GM19099 (cell line): ENCODE results near the gene ARHGEF33.

Source experiments
- POLR2A ChIP-seq: IDR thresholded peaks from 3 replicates; pipeline ENCODE4 v1.6.1; 2011; ENCODE audit warnings: low read depth; ENCODE audit not compliant: insufficient read length; ENCODE audit errors: extremely low read depth

Gene ARHGEF33

DNA sequence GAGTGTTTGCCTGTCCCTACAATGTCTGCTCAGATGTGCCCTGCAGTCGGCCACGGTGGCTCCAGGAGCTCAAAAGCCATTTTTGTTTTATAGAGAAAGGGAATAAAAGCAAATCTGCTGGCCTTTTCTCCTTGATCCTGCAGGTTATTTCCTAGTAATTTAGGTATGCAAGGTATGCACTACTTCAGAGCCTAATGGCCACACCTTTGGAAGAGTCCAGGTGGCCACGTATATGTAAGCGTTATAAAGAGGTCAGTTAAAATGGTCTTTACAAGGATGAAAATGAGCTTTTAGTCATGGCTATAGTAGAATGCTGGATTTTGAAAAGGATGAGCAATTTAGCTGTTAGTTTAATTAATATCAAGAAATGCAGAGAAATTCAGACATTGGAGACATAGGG lies 81.7 kb downstream of the ARHGEF33 start:
- no peak for TF ChIP-seq POLR2A

DNA sequence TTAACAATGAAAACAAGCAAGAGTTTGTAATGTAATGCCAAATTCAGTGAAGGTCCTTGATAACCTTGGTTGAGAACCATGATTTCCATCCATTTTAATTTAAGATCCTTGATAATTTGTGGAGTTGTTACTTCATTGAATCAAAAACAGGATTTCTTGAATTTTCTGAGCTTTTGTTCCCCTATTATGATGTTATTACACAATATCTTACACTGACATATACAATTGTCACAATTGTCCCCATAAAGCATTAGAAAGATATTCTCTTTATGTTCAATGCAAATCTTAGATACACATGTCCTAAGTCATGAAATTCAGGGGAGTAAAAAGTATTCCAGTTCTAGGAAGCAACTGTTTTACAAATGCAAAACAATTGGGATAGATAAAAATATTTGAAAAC lies 83.6 kb downstream of the ARHGEF33 start:
- no peak for TF ChIP-seq POLR2A

DNA sequence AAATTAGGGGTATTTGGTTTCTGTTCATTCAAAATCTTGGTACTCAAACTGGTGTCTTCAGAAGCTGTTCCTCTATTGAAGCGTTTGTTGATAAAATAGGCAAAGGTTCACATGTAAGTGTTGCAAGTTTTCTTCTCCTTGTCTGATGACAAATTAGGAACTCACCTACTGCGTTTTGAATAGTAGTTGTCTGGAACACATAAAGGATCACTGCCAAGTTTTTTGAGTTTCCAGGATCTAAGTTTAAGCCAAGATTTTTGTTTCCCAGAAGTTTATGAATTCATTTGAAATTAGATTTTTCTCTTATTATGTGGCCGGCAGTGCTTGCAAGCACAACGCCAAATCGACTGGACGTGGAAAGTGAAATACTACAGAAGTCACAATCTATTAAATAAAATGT lies 85.4 kb downstream of the ARHGEF33 start:
- no peak for TF ChIP-seq POLR2A

DNA sequence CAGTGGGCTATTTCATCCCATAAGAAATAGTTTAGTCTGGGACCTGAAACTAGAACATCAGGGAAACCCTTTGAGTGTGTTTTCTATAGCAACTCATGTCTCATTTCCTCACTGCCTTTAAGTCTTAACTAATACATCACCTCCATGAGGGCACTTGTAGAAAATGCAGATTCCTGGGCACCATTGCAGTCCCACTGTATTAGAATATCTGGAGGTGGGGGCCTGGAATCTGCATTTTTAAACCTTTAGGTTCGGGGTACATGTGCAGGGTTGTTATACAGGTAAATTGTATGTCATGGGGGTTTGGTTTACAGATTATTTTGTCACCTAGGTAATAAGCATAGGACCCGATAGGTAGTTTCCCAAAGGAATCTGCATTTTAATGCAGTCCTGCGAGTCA lies 87.4 kb downstream of the ARHGEF33 start:
- no peak for TF ChIP-seq POLR2A

DNA sequence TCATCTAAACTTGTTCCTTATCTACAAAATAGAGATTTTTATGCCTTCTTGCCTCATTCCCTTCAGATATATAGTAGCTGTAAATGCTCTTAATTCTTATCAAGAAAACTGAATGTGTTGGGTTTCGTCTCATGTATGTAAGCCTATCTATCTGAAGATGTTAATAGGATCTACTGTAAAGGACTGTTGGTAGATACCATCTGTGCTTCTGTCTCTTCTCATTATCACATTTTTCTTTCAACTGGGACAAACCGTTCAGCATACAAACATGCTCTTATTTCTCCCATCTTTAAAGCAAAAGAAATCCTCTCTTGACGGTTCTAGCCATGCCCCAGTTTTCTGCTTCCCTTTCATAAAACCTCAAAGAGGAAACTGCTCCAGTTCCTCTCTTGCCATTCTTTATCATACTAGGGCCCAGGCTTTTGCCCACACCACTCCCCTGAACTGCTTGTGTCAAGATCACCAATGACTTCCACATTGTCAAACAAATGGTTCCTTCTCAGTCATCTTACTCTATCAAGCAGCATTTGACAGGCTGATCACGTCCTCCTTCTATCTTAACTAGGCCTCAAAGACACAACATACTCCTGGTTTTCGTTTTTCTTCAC lies 88.7 kb downstream of the ARHGEF33 start:
- TF ChIP-seq POLR2A: no peak

DNA sequence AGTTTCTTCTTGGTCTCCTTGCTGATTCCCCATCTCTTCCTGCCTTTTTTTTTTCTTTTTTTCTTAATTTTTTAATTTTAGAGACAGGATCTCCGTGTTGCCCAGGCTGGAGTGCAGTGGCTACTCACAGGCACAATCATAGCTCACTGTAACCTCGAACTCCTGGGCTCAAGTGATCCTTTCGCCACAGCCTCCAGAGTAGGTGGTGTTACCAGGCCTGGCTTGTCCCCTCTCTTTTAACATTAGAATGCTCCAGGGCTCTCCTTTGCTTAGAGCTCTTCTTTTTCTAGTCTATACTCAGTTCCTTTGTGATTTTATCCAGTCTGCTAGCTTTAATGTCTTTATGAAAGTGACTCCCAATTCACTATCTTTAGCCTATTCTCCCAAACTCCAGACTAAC lies 89.2 kb downstream of the ARHGEF33 start:
- TF ChIP-seq POLR2A: no peak

DNA sequence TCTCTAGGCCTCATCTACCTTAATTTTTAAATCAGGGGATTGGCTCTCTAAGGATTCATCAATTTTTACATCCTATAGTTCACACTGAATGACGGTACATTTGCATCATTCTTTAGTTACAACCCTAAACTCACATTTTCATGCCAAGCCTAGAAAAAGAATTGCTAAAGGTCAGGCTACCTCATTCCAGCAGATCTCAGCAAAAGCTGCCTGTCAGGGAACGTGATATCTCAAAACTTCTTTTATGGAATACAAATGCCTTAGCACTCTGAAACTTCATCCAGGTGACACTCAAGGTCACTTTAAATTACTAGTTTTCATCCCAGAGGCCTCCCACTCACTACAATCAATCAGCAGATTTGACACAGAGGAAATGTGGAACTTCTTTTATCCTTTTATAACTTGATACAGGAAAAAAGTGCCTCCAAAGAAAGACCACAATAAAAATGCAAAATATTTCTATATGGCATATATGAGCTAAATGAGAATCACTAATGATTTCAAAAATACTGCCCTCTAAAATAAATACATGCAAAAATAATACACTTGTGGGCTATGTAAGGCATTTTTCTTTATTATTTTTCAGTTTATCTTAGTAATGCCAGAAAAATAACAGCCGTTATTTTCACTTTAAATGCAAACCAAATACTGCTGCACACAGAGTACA lies 91.5 kb downstream of the ARHGEF33 start:
- no peak for TF ChIP-seq POLR2A

DNA sequence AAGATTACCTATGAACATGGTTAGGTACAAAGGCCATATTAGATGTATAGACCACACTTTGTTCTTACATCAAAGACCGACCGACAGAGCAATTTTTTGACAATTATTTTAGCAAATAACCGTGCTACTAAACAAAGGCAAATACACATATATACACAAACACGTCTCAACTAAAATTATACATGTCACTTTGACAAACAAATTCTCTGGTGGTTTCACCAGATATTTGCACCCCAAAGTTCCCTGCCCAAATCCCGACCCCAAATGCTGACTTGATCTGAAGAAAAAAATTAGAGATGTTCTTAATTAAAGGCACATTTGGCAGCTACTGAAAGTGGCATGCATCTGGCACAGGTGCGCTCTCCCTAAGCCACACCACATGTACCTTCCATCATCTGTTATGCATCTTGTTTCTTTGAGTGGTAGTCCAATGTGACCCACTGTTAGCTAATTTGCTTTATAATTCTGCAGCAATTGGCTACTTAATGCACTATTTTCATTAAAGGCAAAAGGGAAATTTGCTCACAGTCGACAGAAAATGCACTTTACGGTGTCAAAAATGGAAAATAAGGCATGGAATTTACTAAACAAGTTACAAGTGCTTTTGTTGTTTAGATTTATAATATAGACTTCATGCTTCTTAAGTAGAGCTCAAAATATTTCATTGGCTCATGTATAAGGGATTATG lies 92.1 kb downstream of the ARHGEF33 start:
- no peak for TF ChIP-seq POLR2A

DNA sequence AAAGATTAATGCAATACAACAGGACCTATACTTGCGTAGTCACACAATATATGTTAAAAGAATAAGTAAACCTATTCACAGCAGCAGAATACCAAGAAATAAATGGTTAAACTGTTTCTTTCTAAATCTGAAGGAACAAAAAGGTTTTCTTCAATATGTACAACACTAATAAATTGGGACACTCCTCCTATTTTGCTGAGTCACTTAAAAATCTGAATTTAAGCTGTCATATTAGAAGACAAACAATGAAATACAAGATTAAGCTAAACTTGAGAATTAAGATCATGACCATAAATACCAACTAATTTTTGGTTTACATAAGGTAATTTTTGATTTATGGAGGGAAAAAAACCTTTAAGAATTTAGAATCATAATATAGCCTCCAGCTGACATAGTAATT lies 92.8 kb downstream of the ARHGEF33 start:
- TF ChIP-seq POLR2A: no peak

DNA sequence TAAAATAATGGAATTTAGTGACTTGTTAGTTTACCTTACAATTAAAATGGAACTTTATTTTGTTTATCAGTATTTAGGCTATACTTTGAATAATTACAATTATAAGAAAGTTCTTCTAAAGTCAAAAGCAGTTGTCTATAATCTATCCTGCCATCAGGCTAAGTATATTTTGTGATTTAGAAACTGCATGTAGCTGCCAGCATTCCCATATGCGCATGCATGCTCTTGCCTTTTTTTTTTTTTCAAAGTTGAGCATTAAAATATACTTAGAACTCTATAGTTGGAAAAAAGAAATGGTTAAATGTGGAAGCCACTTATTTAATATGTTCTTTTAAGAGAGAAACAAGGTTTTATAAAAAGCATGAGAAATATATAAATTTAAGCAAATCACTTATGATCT lies 99.0 kb downstream of the ARHGEF33 start:
- no peak for TF ChIP-seq POLR2A

DNA sequence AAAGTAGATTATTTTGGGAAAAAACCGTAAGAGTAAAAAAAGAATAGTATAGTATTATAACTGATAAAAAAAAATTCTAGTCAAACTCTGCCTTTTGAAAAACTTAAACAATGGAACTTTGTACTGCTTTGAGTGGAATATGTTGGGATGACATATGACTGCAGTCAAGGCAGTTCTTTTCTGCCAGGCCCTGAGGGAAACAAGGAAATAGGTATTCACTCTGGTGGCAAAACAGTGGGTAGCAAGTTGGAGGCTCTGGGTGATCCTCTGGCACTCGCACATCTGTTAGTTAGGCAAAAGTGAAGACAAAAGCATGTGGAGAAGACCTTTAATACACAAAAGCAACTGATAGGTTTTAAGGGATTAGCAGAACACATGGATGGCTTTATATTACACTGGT lies 102.2 kb downstream of the ARHGEF33 start:
- TF ChIP-seq POLR2A: no peak

DNA sequence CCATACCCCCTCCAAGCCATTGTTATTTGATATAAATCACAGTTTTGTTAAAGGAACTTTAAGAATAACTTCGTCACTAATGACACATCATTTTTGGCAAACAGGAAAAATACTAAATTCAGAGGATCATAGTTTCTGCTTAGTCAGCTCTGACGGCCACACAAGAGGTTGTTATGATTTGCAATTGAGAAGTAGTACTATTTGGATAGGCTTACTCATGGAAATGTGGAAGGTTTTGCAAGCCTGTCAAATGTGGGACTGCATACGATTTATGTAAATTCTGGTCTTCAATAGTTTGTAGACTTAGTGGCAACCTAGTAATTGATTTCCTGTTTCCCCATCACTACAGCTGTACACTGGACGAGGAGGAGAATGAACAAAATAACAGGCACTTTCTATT lies 108.1 kb downstream of the ARHGEF33 start:
- no peak for TF ChIP-seq POLR2A

DNA sequence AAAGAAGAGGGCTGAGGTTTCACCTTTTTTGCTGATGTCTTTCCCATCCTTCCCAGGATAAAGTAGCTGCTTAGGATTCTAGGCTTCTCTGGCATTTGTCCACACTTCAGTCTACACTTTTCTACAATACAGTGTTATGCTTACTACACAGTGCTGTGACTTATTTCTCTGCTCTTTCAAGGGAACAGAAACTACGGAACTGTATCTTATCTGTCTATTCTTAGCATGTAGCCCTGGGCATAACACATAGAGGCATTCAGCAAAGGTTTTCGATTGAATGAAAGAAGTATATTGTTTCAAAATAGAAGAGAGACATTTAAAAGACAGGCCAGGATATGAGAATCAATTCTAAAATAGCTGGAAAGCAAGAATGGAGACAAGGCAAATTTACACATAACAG lies 110.9 kb downstream of the ARHGEF33 start:
- no peak for TF ChIP-seq POLR2A

DNA sequence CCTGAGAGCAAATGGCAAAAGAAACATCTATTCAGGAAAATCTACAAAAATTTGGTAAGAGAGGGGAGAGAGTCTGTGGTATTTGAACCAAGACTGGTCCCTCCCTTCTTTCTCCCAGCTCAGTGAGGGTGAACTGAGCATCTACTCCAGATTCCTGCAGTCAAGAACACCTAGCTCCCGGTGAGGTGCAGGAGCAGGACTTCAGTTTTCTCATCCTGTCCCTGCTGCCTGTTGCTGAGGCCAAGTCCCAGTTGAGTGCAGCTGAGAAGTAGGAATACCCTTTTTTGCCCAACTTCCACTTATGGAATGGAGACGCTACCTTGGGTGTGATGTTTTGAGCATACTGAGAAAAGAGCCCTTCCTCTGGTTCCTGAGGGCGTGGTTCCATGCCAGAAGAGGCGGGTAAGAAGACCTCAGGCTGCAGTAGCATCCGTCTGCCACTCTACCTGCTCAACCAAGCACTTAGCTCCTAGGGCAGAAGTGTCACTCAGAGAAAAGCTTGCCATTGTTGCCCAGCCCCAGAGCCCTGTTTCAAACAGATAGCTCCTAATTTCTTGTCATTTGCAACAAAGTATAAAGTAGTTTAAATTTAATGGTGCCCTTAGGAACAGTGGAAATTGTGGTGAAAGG lies 118.3 kb downstream of the ARHGEF33 start:
- TF ChIP-seq POLR2A: no peak

DNA sequence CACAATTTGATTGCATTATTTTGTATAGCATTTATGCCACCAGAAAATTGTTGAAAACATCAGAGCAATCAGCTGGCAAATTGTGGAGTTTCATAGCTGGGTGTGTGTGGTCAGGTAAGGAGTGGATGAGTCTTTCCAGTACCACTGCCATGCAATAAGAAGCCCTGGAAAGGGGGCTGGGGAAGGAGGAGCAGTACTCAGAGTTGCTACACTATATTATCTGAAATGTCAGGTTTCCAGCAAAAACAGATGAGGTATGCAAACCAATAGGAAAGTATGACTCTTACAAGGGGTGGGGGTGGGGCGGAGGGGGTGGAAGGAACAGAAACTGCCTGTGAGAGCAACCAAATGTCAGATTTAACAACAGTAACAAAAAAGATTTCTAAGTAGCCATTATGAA lies 119.0 kb downstream of the ARHGEF33 start:
- no peak for TF ChIP-seq POLR2A

DNA sequence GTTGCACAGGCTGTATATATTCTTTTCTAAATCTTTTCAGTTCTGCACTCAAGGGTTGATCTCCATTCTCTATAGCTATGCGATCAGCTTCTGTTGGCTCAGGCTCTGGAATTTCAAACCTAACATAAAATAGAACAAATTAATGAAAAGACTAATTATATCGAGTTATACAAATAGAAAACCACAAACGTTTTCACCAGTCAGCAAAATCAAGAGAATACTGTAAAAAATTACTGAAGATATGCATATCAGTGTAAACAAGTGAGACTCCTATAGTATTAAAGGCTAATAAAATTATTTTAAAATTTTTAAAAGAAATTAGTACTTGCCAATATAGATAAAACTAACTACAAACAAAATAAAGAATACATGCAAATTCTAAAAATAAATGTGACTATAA lies 124.2 kb downstream of the ARHGEF33 start:
- TF ChIP-seq POLR2A: no peak
